ENCODE results near the gene SORCS2.

DNA sequence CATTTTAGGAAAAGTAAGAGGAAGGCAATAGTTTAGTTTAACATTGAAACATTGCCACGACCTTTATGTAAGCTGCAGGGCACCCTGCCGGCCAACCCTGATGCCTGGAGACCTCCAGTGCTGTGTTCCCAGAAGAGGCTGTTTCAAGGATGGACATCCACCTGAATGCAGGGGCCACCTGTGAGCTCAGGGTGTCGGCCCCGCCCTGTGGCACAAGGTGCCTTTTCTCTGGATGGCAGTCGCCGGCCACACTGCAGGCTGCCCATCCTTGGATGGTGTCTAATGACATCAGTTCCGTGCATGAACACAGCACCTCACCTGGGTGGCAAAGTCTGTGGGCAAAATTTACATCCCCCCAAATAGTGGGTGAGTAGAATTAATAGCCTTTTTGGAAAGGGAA is 567.3 kb downstream of the SORCS2 start:
- no peak for TF ChIP-seq RCOR1 (IDR thresholded peaks at IDR 0.05; ENCODE audit: low read length)
- TF ChIP-seq, protein P1, sequence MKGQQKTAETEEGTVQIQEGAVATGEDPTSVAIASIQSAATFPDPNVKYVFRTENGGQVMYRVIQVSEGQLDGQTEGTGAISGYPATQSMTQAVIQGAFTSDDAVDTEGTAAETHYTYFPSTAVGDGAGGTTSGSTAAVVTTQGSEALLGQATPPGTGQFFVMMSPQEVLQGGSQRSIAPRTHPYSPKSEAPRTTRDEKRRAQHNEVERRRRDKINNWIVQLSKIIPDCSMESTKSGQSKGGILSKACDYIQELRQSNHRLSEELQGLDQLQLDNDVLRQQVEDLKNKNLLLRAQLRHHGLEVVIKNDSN (IDR thresholded peaks at IDR 0.05; ENCODE audit: borderline replicate concordance, low read depth) = no peak
- no peak for TF ChIP-seq JUND (IDR thresholded peaks at IDR 0.05)
- TF ChIP-seq, protein P2, sequence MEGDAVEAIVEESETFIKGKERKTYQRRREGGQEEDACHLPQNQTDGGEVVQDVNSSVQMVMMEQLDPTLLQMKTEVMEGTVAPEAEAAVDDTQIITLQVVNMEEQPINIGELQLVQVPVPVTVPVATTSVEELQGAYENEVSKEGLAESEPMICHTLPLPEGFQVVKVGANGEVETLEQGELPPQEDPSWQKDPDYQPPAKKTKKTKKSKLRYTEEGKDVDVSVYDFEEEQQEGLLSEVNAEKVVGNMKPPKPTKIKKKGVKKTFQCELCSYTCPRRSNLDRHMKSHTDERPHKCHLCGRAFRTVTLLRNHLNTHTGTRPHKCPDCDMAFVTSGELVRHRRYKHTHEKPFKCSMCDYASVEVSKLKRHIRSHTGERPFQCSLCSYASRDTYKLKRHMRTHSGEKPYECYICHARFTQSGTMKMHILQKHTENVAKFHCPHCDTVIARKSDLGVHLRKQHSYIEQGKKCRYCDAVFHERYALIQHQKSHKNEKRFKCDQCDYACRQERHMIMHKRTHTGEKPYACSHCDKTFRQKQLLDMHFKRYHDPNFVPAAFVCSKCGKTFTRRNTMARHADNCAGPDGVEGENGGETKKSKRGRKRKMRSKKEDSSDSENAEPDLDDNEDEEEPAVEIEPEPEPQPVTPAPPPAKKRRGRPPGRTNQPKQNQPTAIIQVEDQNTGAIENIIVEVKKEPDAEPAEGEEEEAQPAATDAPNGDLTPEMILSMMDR (IDR thresholded peaks at IDR 0.05) = no peak
- TF ChIP-seq YY1 (IDR thresholded peaks at IDR 0.05; ENCODE audit: low read depth) = no peak
- no peak for TF ChIP-seq FOXM1 (IDR thresholded peaks at IDR 0.05; ENCODE audit: low read depth)
- no peak for TF ChIP-seq RAD21 (IDR thresholded peaks at IDR 0.05; ENCODE audit: low read length)
- TF ChIP-seq, protein P3, sequence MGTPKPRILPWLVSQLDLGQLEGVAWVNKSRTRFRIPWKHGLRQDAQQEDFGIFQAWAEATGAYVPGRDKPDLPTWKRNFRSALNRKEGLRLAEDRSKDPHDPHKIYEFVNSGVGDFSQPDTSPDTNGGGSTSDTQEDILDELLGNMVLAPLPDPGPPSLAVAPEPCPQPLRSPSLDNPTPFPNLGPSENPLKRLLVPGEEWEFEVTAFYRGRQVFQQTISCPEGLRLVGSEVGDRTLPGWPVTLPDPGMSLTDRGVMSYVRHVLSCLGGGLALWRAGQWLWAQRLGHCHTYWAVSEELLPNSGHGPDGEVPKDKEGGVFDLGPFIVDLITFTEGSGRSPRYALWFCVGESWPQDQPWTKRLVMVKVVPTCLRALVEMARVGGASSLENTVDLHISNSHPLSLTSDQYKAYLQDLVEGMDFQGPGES (IDR thresholded peaks at IDR 0.05; ENCODE audit: low read depth, low read length) = no peak

Measured in SK-N-SH (cell line).